Peyer's patch (tissue), 4 donors: ENCODE data around the gene FRMD4A.

Experiments used
- POLR2A ChIP-seq, 2 donors: fragments of 450-650 bp; IDR thresholded peaks; one replicate each; pipeline ENCODE4 v1.5.1; 2017; ENCODE audit warnings: antibody characterized with exemption in 2 of 2, mild to moderate bottlenecking in 2 of 2, moderate library complexity in 2 of 2
- TF ChIP-seq, protein P1 (sequence below), 6 experiments: fragments of 450-650 bp in 4 of 6; fragments of 200-600 bp in 2 of 6; sonication (generic) in 1 of 6; IDR thresholded peaks; one replicate each; pipeline ENCODE4 v1.5.1; 2017 to 2019; ENCODE audit warnings: antibody characterized with exemption in 6 of 6, mild to moderate bottlenecking in 3 of 6, moderate library complexity in 1 of 6

DNA sequence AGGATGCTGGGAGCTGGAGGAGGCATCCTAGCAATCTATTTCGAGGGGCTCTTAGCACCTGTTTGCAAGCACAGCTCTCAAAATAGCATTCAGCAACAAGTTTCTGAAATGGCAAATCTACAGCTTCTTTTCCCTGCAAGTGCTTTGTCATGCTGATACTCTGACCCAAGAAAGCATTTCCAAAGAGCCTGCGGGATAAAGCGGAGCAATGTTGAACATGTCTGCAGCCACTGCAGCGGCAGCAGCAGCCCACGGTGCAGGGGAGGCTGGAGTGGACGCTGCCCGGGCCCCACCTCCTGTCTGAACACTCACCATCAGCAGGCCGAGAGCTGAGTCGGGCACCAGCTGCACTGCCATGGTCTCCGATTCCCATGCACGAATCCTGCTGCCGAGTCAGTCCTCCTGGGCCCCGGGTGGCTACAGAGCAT lies 964 bp downstream of the FRMD4A start:
- TF ChIP-seq POLR2A (IDR thresholded peaks at IDR 0.05), result no peak
- TF ChIP-seq, protein P1, sequence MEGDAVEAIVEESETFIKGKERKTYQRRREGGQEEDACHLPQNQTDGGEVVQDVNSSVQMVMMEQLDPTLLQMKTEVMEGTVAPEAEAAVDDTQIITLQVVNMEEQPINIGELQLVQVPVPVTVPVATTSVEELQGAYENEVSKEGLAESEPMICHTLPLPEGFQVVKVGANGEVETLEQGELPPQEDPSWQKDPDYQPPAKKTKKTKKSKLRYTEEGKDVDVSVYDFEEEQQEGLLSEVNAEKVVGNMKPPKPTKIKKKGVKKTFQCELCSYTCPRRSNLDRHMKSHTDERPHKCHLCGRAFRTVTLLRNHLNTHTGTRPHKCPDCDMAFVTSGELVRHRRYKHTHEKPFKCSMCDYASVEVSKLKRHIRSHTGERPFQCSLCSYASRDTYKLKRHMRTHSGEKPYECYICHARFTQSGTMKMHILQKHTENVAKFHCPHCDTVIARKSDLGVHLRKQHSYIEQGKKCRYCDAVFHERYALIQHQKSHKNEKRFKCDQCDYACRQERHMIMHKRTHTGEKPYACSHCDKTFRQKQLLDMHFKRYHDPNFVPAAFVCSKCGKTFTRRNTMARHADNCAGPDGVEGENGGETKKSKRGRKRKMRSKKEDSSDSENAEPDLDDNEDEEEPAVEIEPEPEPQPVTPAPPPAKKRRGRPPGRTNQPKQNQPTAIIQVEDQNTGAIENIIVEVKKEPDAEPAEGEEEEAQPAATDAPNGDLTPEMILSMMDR (IDR thresholded peaks at IDR 0.05), result no peak
